ENCODE data around the gene KATNB1.

GRCh38 chr16:57764006-57764340 lies 28.4 kb downstream of the KATNB1 start:
- TF ChIP-seq CTCF (conservative IDR thresholded peaks at IDR 0.05; ENCODE audit: low read depth, low read length) (no peak), EZH2phosphoT487 (IDR thresholded peaks at IDR 0.05; ENCODE audit: borderline replicate concordance, low read length) (no peak)
